ENCODE measurements around the gene ZNF396. TPM values are rescaled to one million over a fixed set of nuclear protein-coding genes. Genes with fewer than 3 reads are reported as not detected.

The ZNF396 gene
- polyA plus RNA-seq, 3 donors, result 1.0 to 1.9 (median 1.1) TPM

DNA sequence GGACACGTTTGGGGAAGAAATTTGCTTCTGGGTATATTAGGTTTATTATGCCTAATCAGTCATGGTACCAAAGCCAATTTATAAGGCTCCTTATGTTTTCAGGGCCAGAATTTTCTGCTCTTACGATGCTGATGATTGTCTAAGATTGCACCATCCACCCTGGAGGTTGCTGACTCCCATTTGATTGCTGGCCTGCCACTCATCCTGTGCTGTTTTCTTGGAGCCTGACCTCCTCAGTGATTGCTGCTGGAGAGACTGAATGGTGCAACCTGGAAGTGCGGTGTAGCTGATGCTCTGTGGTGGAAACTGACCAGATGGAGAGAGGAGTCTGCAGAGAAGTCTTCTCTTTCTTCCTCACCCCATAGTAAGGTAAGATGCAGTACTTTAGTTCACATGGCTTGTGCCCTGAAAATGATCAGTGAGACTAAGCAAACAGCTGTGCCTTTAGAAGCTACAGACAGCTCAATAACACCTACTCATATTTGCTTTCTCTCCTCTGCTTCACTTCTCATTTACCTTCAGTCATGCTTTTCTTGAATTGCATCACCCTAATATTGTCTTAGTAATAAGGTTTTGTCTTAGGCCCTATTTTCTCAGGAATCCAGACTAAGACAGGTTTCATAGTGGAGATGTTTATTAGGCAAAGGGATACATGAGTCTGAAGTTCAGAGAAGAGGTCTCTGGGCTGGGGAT, 50.3 kb downstream of the ZNF396 start:
- Histone ChIP-seq H3K9me3 (replicated peaks in 1 of 2; ENCODE audit: control insufficient read depth in 1 of 2, insufficient read depth in 1 of 2, low read length in 2 of 2) (no peaks in the 10 kb centered on the region), H3K27ac (ENCODE audit: low read depth in 1 of 2, low read length in 2 of 2) (no peak overlapping the region), H3K27me3 (ENCODE audit: control insufficient read depth in 2 of 2, insufficient read depth in 2 of 2, low read length in 2 of 2) (no peaks in the 10 kb centered on the region), H3K4me3 (replicated peaks in 1 of 3; ENCODE audit: low read depth in 2 of 3, low read length in 3 of 3) (no peak overlapping the region), H3K4me1 (ENCODE audit: control insufficient read depth in 1 of 2, insufficient read depth in 2 of 2, low read length in 2 of 2) (no peaks in the 10 kb centered on the region), H3K9ac (ENCODE audit: insufficient read depth, low read length, poor library complexity, severe bottlenecking) (no peak overlapping the region), H3K36me3 (replicated peaks in 1 of 2; ENCODE audit: control insufficient read depth in 1 of 2, insufficient read depth in 2 of 2, low read length in 2 of 2) (peaks cover 0 to 5% of the 10 kb centered on the region in 2 donors), H3K79me2 (ENCODE audit: insufficient read depth, low read length) (no peaks in the 10 kb centered on the region), H3K4me2 (replicated peaks; ENCODE audit: extremely low read depth, low read length, poor library complexity, severe bottlenecking) (no peak overlapping the region), H2AFZ (ENCODE audit: insufficient read depth, low read depth, low read length, poor library complexity, severe bottlenecking) (no peak overlapping the region), H4K20me1 (ENCODE audit: insufficient read depth, low read length) (peaks cover 2% of the 10 kb centered on the region)
- H3K36me3 Mint-ChIP-seq, result no peaks in the 10 kb centered on the region
- no peak for DNase-seq
- 50% methylated on average over 2 of the region's 3 CpGs for WGBS (ENCODE audit: insufficient coverage)
- TF ChIP-seq, protein P1, sequence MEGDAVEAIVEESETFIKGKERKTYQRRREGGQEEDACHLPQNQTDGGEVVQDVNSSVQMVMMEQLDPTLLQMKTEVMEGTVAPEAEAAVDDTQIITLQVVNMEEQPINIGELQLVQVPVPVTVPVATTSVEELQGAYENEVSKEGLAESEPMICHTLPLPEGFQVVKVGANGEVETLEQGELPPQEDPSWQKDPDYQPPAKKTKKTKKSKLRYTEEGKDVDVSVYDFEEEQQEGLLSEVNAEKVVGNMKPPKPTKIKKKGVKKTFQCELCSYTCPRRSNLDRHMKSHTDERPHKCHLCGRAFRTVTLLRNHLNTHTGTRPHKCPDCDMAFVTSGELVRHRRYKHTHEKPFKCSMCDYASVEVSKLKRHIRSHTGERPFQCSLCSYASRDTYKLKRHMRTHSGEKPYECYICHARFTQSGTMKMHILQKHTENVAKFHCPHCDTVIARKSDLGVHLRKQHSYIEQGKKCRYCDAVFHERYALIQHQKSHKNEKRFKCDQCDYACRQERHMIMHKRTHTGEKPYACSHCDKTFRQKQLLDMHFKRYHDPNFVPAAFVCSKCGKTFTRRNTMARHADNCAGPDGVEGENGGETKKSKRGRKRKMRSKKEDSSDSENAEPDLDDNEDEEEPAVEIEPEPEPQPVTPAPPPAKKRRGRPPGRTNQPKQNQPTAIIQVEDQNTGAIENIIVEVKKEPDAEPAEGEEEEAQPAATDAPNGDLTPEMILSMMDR (IDR thresholded peaks at IDR 0.05), result no peak
- intact Hi-C loops (cut with micrococcal nuclease), result no loop called here
- no peak overlapping the region for H3K4me3 Mint-ChIP-seq
- H3K9me3 Mint-ChIP-seq, result peaks cover 0 to 3% (median 2%) of the 10 kb centered on the region in 7 donors
- no peaks in the 10 kb centered on the region for H3K4me1 Mint-ChIP-seq
- no peak overlapping the region for H3K27ac Mint-ChIP-seq
- peaks cover 0 to 1% (median 0%) of the 10 kb centered on the region in 3 donors for H3K27me3 Mint-ChIP-seq (ENCODE audit: low read depth in 3 of 3)

- no CpG with 5 or more reads among the region's 2 CpGs for WGBS (ENCODE audit: insufficient coverage)
- Mint-ChIP-seq H3K27me3 (ENCODE audit: low read depth in 3 of 3) (peaks cover 0 to 1% (median 0%) of the 10 kb centered on the region in 3 donors), H3K4me3 (no peak overlapping the region), H3K9me3 (peaks cover 0 to 3% (median 2%) of the 10 kb centered on the region in 7 donors), H3K4me1 (no peaks in the 10 kb centered on the region), H3K27ac (no peak overlapping the region), H3K36me3 (no peaks in the 10 kb centered on the region)
- H2AFZ ChIP-seq (ENCODE audit: insufficient read depth, low read depth, low read length, poor library complexity, severe bottlenecking), result no peak overlapping the region
- DNase-seq, result no peak
- no peaks in the 10 kb centered on the region for H3K27me3 ChIP-seq (ENCODE audit: control insufficient read depth in 2 of 2, insufficient read depth in 2 of 2, low read length in 2 of 2)
- no peak overlapping the region for H3K27ac ChIP-seq (ENCODE audit: low read depth in 1 of 2, low read length in 2 of 2)
- TF ChIP-seq, protein P1 (IDR thresholded peaks at IDR 0.05), result no peak
- no peaks in the 10 kb centered on the region for H3K36me3 ChIP-seq (replicated peaks in 1 of 2; ENCODE audit: control insufficient read depth in 1 of 2, insufficient read depth in 2 of 2, low read length in 2 of 2)
- no peak overlapping the region for H3K9ac ChIP-seq (ENCODE audit: insufficient read depth, low read length, poor library complexity, severe bottlenecking)
- no peak overlapping the region for H3K4me3 ChIP-seq (replicated peaks in 1 of 3; ENCODE audit: low read depth in 2 of 3, low read length in 3 of 3)
- no peaks in the 10 kb centered on the region for H3K79me2 ChIP-seq (ENCODE audit: insufficient read depth, low read length)
- no peaks in the 10 kb centered on the region for H3K4me1 ChIP-seq (ENCODE audit: control insufficient read depth in 1 of 2, insufficient read depth in 2 of 2, low read length in 2 of 2)
- no peaks in the 10 kb centered on the region for H3K9me3 ChIP-seq (replicated peaks in 1 of 2; ENCODE audit: control insufficient read depth in 1 of 2, insufficient read depth in 1 of 2, low read length in 2 of 2)
- H4K20me1 ChIP-seq (ENCODE audit: insufficient read depth, low read length), result no peaks in the 10 kb centered on the region
- H3K4me2 ChIP-seq (replicated peaks; ENCODE audit: extremely low read depth, low read length, poor library complexity, severe bottlenecking), result no peak overlapping the region
- intact Hi-C loops (cut with micrococcal nuclease), result no loop called here
Measured at GRCh38 chr18:35324926-35325655, 52.0 kb downstream of the ZNF396 start.

Measured in CD14-positive monocyte (primary cell).